Type B pancreatic cell (in vitro differentiated cells): ENCODE data around the gene AK1. TPM values are rescaled to one million over a fixed set of nuclear protein-coding genes. Genes with fewer than 3 reads are reported as not detected.

Experiments used
- DNase-seq: peaks from one replicate; pipeline ENCODE4 v3.0.0; 2021; ENCODE audit warnings: mixed read lengths; ENCODE audit not compliant: unreplicated experiment; ENCODE audit errors: extremely low spot score
- H3K27ac Mint-ChIP-seq: 2 replicates; pipeline ENCODE4 v1.8.0; 2021; ENCODE audit warnings: mild to moderate bottlenecking, mixed read lengths
- H3K27me3 Mint-ChIP-seq: 2 replicates; pipeline ENCODE4 v1.8.0; 2021; ENCODE audit warnings: mixed read lengths
- H3K36me3 Mint-ChIP-seq: 2 replicates; pipeline ENCODE4 v1.8.0; 2021; ENCODE audit warnings: mixed read lengths
- H3K4me1 Mint-ChIP-seq: one replicate; pipeline ENCODE4 v1.8.0; 2021; ENCODE audit warnings: mixed read lengths; ENCODE audit not compliant: unreplicated experiment
- H3K4me3 Mint-ChIP-seq: 2 replicates; pipeline ENCODE4 v1.8.0; 2021; ENCODE audit warnings: mild to moderate bottlenecking, mixed read lengths
- H3K9me3 Mint-ChIP-seq: 2 replicates; pipeline ENCODE4 v1.8.0; 2021; ENCODE audit warnings: mixed read lengths
- long read RNA-seq: library from polyadenylated mRNA; unstranded; transcript quantifications from one replicate; pipeline ENCODE4 v2.0.0, GENCODE V29; 2020
- total RNA-seq: library from RNA; stranded (reverse); gene quantifications from 2 replicates; pipeline ENCODE4 v1.2.1, GENCODE V29; 2021; ENCODE audit warnings: low replicate concordance
- TF ChIP-seq, protein P1 (sequence below): fragments of 200-600 bp; sonication (generic); conservative IDR thresholded peaks from 2 replicates; pipeline ENCODE4 v1.5.0; 2021; ENCODE audit warnings: antibody characterized with exemption, mild to moderate bottlenecking

Gene AK1, protein sequence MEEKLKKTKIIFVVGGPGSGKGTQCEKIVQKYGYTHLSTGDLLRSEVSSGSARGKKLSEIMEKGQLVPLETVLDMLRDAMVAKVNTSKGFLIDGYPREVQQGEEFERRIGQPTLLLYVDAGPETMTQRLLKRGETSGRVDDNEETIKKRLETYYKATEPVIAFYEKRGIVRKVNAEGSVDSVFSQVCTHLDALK
- 35.2 and 59.8 TPM in 2 replicates for total RNA-seq
- long read RNA-seq, transcript AK1-203 (7 exons, 2,266 nt), result major isoform, 13 of 15 reads
- long read RNA-seq, partial matches to known transcripts, result 1 of 15 reads
- long read RNA-seq, other reads (novel, unspliced or antisense), result 1 of 15 reads

DNA sequence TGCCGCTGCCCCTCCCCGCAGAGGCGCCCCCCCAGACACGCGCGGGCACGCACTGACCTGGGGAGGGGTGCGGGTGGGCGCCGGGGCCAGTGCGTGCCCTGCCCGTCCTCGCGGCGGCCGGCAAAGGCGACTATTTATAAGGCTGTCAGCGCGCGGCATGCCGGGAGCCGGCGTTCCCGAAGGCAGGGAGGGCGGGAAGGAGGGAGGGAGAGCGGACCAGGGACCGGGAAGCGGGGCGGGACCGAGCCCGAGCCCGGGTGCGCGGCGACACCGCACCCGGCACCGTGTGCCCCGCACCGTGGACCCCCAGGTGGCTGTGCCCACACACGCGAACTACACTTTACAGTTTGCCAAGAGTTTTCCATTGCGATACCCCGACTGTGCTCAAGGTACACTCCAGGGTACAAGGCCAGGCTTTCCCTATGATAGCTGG, at the start of gene AK1:
Gene AK1 (minus strand): TSS at position 110 of the 433 bp plus-strand sequence. CDS start 3,058 bp downstream, outside the sequence.
- no peak for DNase-seq
- Mint-ChIP-seq H3K27me3 (no peaks in the 10 kb centered on the region), H3K4me3 (peak within 1 kb of the TSS; percentile 89), H3K36me3 (no peaks in the 10 kb centered on the region), H3K27ac (peak within 1 kb of the TSS; percentile 59), H3K9me3 (no peaks in the 10 kb centered on the region), H3K4me1 (peaks cover 15% of the 10 kb centered on the region)
- TF ChIP-seq, protein P1, sequence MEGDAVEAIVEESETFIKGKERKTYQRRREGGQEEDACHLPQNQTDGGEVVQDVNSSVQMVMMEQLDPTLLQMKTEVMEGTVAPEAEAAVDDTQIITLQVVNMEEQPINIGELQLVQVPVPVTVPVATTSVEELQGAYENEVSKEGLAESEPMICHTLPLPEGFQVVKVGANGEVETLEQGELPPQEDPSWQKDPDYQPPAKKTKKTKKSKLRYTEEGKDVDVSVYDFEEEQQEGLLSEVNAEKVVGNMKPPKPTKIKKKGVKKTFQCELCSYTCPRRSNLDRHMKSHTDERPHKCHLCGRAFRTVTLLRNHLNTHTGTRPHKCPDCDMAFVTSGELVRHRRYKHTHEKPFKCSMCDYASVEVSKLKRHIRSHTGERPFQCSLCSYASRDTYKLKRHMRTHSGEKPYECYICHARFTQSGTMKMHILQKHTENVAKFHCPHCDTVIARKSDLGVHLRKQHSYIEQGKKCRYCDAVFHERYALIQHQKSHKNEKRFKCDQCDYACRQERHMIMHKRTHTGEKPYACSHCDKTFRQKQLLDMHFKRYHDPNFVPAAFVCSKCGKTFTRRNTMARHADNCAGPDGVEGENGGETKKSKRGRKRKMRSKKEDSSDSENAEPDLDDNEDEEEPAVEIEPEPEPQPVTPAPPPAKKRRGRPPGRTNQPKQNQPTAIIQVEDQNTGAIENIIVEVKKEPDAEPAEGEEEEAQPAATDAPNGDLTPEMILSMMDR, result no peak

DNA sequence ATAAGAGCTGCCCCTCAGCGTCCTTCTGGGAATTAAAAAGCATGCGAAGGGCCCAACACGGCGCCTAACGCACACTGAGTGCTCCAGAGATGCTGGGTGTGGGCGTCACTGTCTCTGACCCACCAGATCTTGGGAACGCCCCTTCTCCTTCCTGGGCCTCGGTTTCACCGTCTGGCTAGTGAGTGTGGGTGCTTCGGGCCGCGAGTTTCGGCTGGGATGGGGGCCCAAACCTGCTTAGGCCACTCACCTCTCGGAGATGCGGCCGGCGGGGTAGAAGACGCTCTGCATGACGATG, 49.4 kb upstream of the AK1 start:
- Mint-ChIP-seq H3K9me3 (no peaks in the 10 kb centered on the region), H3K27me3 (peaks cover 59% of the 10 kb centered on the region), H3K36me3 (no peaks in the 10 kb centered on the region), H3K4me1 (peaks cover 14% of the 10 kb centered on the region), H3K4me3 (peak overlapping the region; percentile 69), H3K27ac (no peak overlapping the region)
- TF ChIP-seq, protein P1, result no peak
- DNase-seq, result no peak

DNA sequence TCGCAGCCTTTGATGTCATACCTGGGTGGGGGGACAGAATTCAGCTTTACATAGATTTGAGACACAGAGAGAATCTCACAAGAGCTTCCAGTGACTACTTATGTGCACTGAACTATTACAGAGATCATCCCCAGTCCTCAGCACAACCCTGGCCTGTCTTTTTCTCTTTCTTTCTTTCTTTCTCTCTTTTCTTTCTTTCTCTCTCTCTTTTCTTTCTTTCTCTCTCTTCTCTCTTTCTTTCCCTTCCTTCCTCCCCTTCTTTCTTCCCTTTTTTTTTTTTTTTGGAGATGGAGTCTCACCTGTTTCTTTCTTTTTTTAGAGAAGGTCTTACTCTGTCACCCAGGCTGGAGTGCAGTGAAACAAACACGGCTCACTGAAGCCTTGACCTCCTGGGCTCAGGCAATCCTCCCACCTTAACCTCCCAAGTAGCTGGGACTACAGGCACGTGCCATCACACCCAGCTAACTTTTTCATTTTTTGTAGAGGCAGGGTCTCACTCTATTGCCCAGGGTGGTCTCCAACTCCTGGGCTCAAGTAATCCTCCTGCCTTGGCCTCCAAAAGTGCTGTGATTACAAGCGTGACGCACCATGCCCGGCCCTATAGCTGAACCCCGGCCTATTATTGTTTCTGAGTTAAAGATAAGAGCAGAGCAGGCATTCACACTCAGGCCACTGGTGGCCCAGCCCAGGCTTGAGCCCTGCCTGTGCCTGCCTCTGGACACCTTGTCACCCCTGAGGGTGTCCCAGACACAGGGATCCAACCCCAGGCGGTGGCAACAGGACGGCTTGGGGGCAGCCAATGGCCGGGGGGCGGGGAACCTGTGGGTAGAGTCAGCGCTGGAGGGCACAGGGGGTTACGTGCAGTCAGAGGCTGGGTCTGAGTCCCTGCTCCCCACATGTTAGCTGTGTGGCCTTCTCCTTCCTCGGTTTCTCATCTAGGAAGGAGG, 48.8 kb upstream of the AK1 start:
- no peaks in the 10 kb centered on the region for H3K36me3 Mint-ChIP-seq
- no peaks in the 10 kb centered on the region for H3K9me3 Mint-ChIP-seq
- H3K4me3 Mint-ChIP-seq, result peak overlapping the region; percentile 69
- peaks cover 59% of the 10 kb centered on the region for H3K27me3 Mint-ChIP-seq
- peaks cover 9% of the 10 kb centered on the region for H3K4me1 Mint-ChIP-seq
- no peak overlapping the region for H3K27ac Mint-ChIP-seq
- DNase-seq, result no peak
- TF ChIP-seq, protein P1, result no peak

DNA sequence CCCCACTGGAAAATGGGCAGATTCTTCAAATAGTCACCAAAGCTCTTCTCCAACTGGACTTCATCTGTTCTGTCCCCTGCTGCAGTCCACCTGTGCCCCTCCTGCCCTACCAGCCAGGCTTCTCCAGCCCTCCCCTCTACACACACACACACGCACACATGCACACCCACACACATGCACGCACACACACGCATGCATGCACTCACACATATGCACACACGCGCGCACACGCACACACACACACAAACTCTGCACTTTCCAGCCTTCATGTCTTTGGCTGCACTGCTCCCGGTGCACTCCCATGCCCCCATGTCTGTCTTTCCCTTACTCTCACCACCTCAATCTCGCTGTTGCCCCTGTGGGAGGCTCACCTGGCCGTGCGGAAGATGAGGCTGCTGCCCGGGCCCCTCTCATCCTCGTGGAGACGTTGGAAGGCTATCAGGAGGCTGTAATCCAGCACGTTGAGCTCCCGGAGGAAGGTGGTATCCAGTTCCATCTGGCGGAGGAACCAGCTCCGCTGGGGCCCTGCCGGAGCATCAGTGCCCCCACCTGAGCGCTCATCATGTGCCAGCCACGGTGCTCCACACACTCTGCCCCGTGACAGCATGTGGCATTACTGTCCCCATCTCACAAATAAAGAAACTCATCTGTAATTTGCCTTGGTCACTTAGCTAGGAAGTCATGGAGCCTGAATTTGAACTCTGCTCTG, 47.4 kb upstream of the AK1 start:
- Mint-ChIP-seq H3K4me3 (peak overlapping the region; percentile 1), H3K27ac (no peak overlapping the region), H3K9me3 (no peaks in the 10 kb centered on the region), H3K4me1 (peaks cover 1% of the 10 kb centered on the region), H3K36me3 (no peaks in the 10 kb centered on the region), H3K27me3 (peaks cover 56% of the 10 kb centered on the region)
- DNase-seq, result no peak
- TF ChIP-seq, protein P1, result no peak

DNA sequence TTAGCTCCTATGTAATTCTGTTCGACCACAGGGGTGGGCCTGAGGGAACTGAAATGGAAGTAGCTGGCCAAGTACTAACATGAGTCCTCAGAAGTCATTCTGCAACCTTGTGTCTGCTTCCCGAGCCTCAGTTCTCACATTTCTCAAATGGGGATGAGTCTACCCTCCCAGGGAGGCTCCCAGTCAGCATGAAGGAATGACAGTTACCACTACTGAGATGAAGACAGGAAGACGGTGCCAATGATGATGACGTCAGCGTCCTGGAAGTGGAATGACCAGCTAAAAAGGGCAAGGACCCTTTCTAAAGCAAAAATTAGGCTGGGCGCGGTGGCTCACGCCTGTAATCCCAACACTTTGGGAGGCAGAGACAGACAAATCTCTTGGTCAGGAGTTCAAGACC, 46.3 kb upstream of the AK1 start:
- H3K27ac Mint-ChIP-seq, result peak overlapping the region; percentile 65
- H3K36me3 Mint-ChIP-seq, result no peaks in the 10 kb centered on the region

More for the DNA sequence above, 46.3 kb upstream of the AK1 start:
- no peaks in the 10 kb centered on the region for H3K9me3 Mint-ChIP-seq
- peaks cover 9% of the 10 kb centered on the region for H3K4me1 Mint-ChIP-seq
- TF ChIP-seq, protein P1, result no peak
- no peak overlapping the region for H3K4me3 Mint-ChIP-seq
- DNase-seq, result no peak
- H3K27me3 Mint-ChIP-seq, result peaks cover 47% of the 10 kb centered on the region
